Karpas-422 (cell line): ENCODE data around the gene PCMTD2. TPM values are rescaled to one million over a fixed set of nuclear protein-coding genes. Genes with fewer than 3 reads are reported as not detected.

Experiments used
- DNase-seq: peaks from one replicate; pipeline ENCODE4 v3.0.0-alpha.2; 2015
- H2AFZ ChIP-seq: fragments of 200-600 bp; sonication (generic); 2 replicates; pipeline ENCODE4 v1.6.1; 2014; ENCODE audit warnings: antibody characterized with exemption, low read length, mixed read lengths
- H3K27ac ChIP-seq: fragments of 200-600 bp; sonication (generic); 2 replicates; pipeline ENCODE4 v1.5.1; 2014; ENCODE audit warnings: mild to moderate bottlenecking, low read length, moderate library complexity
- H3K27me3 ChIP-seq: fragments of 200-600 bp; sonication (generic); 2 replicates; pipeline ENCODE4 v1.6.1; 2014; ENCODE audit warnings: low read length, mixed read lengths
- H3K36me3 ChIP-seq: fragments of 200-600 bp; sonication (generic); 2 replicates; pipeline ENCODE4 v1.6.1; 2014; ENCODE audit warnings: low read length, mixed read lengths; ENCODE audit not compliant: insufficient read depth
- H3K4me1 ChIP-seq: fragments of 200-600 bp; sonication (generic); 2 replicates; pipeline ENCODE4 v1.6.1; 2014; ENCODE audit warnings: mild to moderate bottlenecking, low read length, mixed read lengths
- H3K4me2 ChIP-seq: fragments of 200-600 bp; sonication (generic); 2 replicates; pipeline ENCODE4 v1.6.1; 2014; ENCODE audit warnings: low read length, low read depth, mild to moderate bottlenecking; ENCODE audit not compliant: poor library complexity, severe bottlenecking
- H3K4me3 ChIP-seq: fragments of 200-600 bp; sonication (generic); 2 replicates; pipeline ENCODE4 v1.5.1; 2014; ENCODE audit warnings: mild to moderate bottlenecking, antibody characterized with exemption, low read length, mixed read lengths
- H3K79me2 ChIP-seq: fragments of 200-600 bp; sonication (generic); 2 replicates; pipeline ENCODE4 v1.6.1; 2014; ENCODE audit warnings: mild to moderate bottlenecking, low read length, mixed read lengths
- H3K9ac ChIP-seq: fragments of 200-600 bp; sonication (generic); 2 replicates; pipeline ENCODE4 v1.6.0; 2014; ENCODE audit warnings: low read length
- H3K9me2 ChIP-seq: fragments of 200-600 bp; sonication (generic), shearing (Covaris generic); replicated peaks from 2 replicates; pipeline ENCODE4 v1.6.0; 2014; ENCODE audit warnings: mild to moderate bottlenecking, low read length, moderate library complexity; ENCODE audit not compliant: insufficient read depth
- H3K9me3 ChIP-seq: fragments of 300-700, 200-600 bp; sonication (generic); 2 replicates; pipeline ENCODE4 v1.6.1; 2014; ENCODE audit warnings: low read length, mixed read lengths
- H4K20me1 ChIP-seq: fragments of 200-600 bp; sonication (generic); 2 replicates; pipeline ENCODE4 v1.6.1; 2014; ENCODE audit warnings: mild to moderate bottlenecking, antibody characterized with exemption, low read length, low read depth; ENCODE audit not compliant: insufficient read depth
- total RNA-seq: library from RNA; depleted of rRNA; stranded (reverse); fragments of >200 nt; shearing (Covaris generic); gene quantifications from 2 replicates; pipeline ENCODE4 v1.2.3, GENCODE V29; 2014; ENCODE audit warnings: low replicate concordance

PCMTD2 gene
- total RNA-seq, 1 experiment from 2014 or later: 92.7 TPM

DNA sequence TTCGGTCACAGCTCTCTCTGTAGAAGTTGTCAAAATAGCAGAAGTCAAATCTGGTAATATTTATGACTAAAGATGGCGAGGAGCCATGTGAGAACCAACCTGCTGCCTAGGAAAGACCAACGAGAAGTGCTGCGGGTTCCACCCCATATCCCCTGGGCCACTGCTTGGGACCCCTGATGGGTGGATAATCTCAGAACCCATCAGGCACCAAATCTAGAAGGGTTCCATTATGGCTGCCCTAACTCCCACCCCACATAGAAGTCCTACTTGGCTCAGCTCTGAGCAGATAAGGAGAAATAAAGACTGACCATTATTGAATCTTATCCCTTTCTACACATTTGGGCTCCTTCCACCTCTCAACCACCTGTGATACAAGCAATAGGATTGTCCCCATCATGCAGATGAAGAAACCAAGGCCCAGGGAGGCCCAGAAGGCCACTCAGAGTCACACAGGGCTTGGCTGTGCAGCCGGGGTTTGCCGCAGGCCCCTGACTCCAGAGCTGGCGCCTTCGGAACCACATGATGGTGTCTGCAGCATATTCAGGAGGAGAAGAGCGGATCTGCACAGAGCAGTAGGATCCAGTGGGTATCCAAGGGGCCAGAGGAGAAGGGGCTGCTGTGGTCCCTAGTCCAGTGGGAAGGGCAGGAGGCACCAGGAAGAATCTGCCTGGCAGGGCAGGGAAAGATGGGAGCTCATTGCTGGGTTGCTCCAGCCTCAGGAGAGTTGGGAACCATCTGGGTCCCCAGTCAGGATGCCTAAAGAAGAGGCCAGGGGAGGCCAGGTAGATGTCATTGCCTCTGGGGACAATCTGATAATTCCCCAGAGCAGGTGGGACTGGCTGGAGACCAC lies 9.6 kb upstream of the PCMTD2 start:
- no peak for DNase-seq
- Histone ChIP-seq H3K36me3 (no peaks in the 10 kb centered on the region), H3K9ac (no peak overlapping the region), H3K27ac (no peak overlapping the region), H3K9me2 (no peaks in the 10 kb centered on the region), H3K4me1 (peaks cover 4% of the 10 kb centered on the region; the same call in 1 of the 2 replicates), H4K20me1 (no peaks in the 10 kb centered on the region), H3K4me2 (no peak overlapping the region), H3K9me3 (no peaks in the 10 kb centered on the region), H3K4me3 (no peak overlapping the region), H2AFZ (no peak overlapping the region), H3K27me3 (no peaks in the 10 kb centered on the region), H3K79me2 (no peaks in the 10 kb centered on the region)

DNA sequence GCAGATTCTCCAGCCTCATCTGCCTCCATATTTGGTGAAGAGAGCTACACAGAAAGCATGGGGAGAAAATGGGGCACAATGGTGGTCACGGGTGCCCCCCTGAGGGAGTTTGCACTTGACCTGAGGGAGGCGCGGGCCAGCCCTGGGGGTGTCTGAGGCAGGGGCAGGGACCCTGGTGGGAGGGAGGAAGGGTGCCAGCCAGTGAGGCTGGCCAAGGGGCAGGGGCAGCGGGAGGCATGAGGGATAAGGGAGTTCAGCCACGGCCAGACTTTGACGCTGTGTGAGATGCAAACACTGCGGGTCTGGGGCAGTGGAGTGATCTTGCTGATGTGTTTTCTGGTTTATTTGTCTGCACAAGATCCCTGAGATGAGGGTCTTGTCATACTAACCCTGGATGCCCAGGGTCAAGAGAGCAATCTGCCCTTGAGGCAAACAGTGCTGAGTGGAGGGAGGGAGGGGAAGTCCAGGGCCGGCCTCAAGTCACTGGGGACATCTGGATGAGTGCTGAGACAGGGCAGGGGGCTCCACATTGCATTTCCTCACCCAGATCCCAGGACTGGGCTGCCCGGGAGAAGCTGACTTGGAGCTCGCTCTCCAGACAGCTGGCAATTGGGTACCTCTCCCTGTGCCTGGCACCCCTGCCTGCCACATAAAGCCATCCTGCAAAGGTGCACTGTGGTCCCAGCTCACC lies 8.8 kb upstream of the PCMTD2 start:
- Histone ChIP-seq H3K9ac (no peak overlapping the region), H3K36me3 (no peaks in the 10 kb centered on the region), H3K4me1 (peaks cover 4% of the 10 kb centered on the region; the same call in 1 of the 2 replicates), H3K27me3 (no peaks in the 10 kb centered on the region), H3K4me3 (no peak overlapping the region), H3K4me2 (no peak overlapping the region), H3K9me3 (no peaks in the 10 kb centered on the region), H3K9me2 (no peaks in the 10 kb centered on the region), H2AFZ (no peak overlapping the region), H4K20me1 (no peaks in the 10 kb centered on the region), H3K27ac (no peak overlapping the region), H3K79me2 (no peaks in the 10 kb centered on the region)
- DNase-seq: no peak

DNA sequence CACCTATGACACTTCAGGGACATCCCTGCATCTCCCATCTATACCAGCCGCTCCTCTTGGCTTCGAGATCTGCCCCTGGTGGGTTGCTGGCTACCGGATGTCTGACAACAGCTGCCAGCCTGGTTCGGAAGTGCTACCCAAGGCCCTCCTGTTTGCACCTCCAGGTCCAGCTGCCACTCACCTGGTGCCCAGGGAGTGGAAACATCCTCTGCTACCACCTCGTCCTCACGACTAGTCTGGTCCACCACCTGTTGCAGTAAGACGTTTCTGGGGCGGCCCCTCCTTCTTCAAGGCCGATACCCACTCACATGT lies 8.3 kb upstream of the PCMTD2 start:
- H2AFZ ChIP-seq: no peak overlapping the region

DNA sequence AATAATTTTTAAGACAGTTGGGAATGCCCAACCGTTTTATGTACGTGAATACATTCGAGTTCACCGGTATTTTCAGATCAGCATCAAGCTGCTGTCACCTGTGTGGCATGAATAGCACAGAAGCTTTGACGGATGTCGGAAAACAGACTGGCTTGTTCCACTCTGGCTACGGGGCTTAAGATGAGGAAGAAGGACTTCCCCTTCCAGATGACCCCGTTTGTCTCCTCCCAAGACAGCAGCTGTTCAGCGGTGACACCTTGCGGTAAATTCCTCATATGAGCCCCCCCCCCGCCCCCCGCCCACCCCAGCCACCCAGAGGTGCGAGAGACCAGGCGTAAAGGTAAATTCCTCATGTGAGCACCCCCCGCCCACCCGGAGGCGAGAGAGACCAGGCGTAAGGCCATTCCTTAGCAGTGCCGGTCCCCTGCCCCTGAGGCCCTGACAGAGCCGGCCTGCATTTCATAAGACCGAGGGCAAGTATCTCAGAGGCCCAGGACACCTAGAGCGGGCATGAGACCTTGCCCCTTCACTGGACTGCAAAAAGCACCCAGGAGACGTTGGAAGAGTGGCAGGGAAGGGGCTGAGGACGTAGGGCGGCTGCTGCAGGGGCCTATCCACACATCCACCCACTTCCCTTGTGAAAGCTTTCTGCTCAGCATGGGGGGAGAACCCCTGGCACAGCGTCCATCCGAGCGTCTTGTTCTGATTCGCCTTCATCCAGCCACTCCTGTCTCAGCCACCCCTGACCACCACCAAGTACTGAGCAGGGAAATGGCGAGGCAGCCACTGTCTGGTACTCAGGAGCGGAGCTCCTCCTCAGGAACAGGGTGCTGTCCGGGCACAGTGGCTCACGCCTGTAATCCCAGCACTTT lies 7.3 kb upstream of the PCMTD2 start:
- Histone ChIP-seq H3K79me2 (no peaks in the 10 kb centered on the region), H3K4me2 (no peak overlapping the region), H4K20me1 (no peaks in the 10 kb centered on the region), H3K27ac (no peak overlapping the region), H3K27me3 (no peaks in the 10 kb centered on the region), H3K4me3 (no peak overlapping the region), H3K9ac (no peak overlapping the region), H2AFZ (no peak overlapping the region), H3K9me2 (no peaks in the 10 kb centered on the region), H3K9me3 (no peaks in the 10 kb centered on the region), H3K4me1 (peaks cover 9% of the 10 kb centered on the region), H3K36me3 (no peaks in the 10 kb centered on the region)
- DNase-seq: no peak

More for the DNA sequence above, 8.3 kb upstream of the PCMTD2 start:
- Histone ChIP-seq H3K27ac (no peak overlapping the region), H3K27me3 (no peaks in the 10 kb centered on the region), H3K36me3 (no peaks in the 10 kb centered on the region), H3K4me3 (no peak overlapping the region), H3K9ac (no peak overlapping the region), H3K4me1 (peaks cover 4% of the 10 kb centered on the region; the same call in 1 of the 2 replicates), H3K79me2 (no peaks in the 10 kb centered on the region), H3K9me3 (no peaks in the 10 kb centered on the region), H3K4me2 (no peak overlapping the region), H4K20me1 (no peaks in the 10 kb centered on the region), H3K9me2 (no peaks in the 10 kb centered on the region)
- no peak for DNase-seq

DNA sequence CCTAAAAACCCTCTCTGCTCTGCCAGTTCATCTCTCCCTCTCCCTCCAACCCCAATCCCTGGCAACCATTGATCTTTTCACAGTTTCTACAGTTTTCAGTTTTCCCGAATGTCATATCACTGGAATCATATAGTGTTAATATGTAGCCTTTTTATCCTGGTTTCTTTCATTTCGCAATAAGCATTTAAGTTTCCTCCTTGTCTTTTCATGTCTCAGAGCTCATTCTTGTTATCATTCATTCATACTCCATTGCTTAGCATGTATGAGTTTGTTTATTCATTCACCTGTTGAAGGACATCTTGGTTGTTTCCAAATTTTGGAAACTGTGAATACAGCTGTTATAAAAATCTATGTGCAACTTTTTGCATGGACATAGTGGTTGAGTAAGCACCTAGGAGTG lies 5.5 kb upstream of the PCMTD2 start:
- no peaks in the 10 kb centered on the region for H4K20me1 ChIP-seq
- no peak overlapping the region for H2AFZ ChIP-seq
- no peak overlapping the region for H3K4me3 ChIP-seq
- no peaks in the 10 kb centered on the region for H3K79me2 ChIP-seq
- H3K27me3 ChIP-seq: no peaks in the 10 kb centered on the region
- no peaks in the 10 kb centered on the region for H3K9me3 ChIP-seq
- no peak overlapping the region for H3K4me2 ChIP-seq
- H3K9ac ChIP-seq: no peak overlapping the region
- H3K9me2 ChIP-seq: no peaks in the 10 kb centered on the region
- no peaks in the 10 kb centered on the region for H3K36me3 ChIP-seq
- peaks cover 13% of the 10 kb centered on the region for H3K4me1 ChIP-seq
- H3K27ac ChIP-seq: no peak overlapping the region
- DNase-seq: no peak

DNA sequence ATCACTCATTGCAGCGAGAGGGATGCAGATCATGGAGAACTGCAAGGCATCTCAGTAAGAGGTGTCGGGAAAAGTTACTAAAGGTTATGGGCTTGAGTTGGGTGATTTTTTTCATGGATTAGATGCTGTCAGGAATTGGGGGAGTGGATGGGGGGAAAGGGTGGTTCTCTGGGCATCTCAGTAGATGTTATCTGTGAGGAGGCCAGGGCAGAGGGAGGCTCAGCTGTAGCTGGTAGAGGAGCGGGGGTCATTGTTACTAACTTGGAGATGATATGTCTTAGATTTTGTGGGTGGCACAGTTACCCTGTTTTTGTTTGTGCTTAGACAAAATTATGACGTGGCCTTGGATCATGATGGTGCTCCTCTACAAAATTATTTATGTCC lies 2.6 kb upstream of the PCMTD2 start:
- H2AFZ ChIP-seq: no peak overlapping the region
- no peaks in the 10 kb centered on the region for H3K9me3 ChIP-seq

DNA sequence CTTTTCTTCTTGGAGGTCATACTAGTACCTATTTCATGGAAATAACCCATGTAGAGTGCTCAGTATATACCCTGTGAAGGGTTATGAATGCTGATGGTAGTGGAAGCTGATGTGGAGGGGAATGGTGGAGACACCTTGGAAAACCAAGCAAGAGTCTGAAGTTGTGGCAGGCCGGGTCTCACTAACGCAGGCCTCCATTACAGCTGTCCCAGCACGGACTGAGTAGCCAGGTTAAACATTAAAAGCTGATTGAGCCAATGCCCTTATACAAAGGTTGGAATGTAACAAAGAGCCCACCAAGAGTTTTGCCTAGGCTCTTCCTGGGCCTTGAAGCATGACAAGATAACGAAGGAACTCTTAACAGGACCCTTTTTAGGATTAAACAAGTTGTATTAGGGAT lies 2.1 kb upstream of the PCMTD2 start:
- Histone ChIP-seq H2AFZ (no peak overlapping the region), H3K4me2 (no peak overlapping the region), H3K4me3 (no peak overlapping the region), H3K9me2 (no peaks in the 10 kb centered on the region), H3K36me3 (no peaks in the 10 kb centered on the region), H3K27ac (no peak overlapping the region), H4K20me1 (no peaks in the 10 kb centered on the region), H3K79me2 (peaks cover 28% of the 10 kb centered on the region), H3K27me3 (no peaks in the 10 kb centered on the region), H3K9me3 (no peaks in the 10 kb centered on the region), H3K4me1 (peaks cover 34% of the 10 kb centered on the region), H3K9ac (no peak overlapping the region)
- DNase-seq: no peak

More for the DNA sequence above, 2.6 kb upstream of the PCMTD2 start:
- Histone ChIP-seq H3K9ac (no peak overlapping the region), H4K20me1 (no peaks in the 10 kb centered on the region), H3K9me2 (no peaks in the 10 kb centered on the region), H3K27ac (no peak overlapping the region), H3K27me3 (no peaks in the 10 kb centered on the region), H3K4me3 (no peak overlapping the region), H3K4me2 (no peak overlapping the region), H3K36me3 (no peaks in the 10 kb centered on the region), H3K79me2 (peaks cover 23% of the 10 kb centered on the region), H3K4me1 (peaks cover 30% of the 10 kb centered on the region)
- DNase-seq: no peak

DNA sequence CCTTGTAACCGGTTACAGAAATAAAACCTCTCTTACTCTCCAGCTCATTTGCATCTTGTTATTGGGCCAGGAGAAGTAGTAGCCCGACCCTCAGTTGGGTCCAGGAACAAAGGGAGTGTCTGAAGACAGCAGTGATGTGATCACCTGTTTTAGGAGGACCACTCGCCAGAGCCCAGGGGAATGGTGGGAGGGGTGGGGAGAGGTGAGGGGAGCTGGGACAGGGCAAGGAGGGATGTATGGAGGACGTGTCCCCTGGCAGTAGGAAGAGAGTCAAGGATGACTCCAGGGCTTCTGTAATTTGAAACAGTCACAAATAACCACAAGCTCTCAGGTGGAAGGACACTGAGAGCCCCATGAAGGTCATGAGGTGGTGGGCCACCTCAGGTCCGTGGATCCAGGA lies 1.4 kb upstream of the PCMTD2 start:
- H2AFZ ChIP-seq: no peak overlapping the region
- H3K27me3 ChIP-seq: no peaks in the 10 kb centered on the region
- H4K20me1 ChIP-seq: no peaks in the 10 kb centered on the region
- no peaks in the 10 kb centered on the region for H3K9me2 ChIP-seq
- H3K9me3 ChIP-seq: no peaks in the 10 kb centered on the region
- H3K4me2 ChIP-seq: no peak overlapping the region
- no peak for DNase-seq
- H3K27ac ChIP-seq: no peak overlapping the region
- no peak overlapping the region for H3K9ac ChIP-seq
- no peak overlapping the region for H3K4me3 ChIP-seq
- H3K36me3 ChIP-seq: no peaks in the 10 kb centered on the region
- peaks cover 37% of the 10 kb centered on the region for H3K4me1 ChIP-seq
- peaks cover 35% of the 10 kb centered on the region for H3K79me2 ChIP-seq
